ENCODE data around the gene TMEM198.

- TF ChIP-seq, protein P1, sequence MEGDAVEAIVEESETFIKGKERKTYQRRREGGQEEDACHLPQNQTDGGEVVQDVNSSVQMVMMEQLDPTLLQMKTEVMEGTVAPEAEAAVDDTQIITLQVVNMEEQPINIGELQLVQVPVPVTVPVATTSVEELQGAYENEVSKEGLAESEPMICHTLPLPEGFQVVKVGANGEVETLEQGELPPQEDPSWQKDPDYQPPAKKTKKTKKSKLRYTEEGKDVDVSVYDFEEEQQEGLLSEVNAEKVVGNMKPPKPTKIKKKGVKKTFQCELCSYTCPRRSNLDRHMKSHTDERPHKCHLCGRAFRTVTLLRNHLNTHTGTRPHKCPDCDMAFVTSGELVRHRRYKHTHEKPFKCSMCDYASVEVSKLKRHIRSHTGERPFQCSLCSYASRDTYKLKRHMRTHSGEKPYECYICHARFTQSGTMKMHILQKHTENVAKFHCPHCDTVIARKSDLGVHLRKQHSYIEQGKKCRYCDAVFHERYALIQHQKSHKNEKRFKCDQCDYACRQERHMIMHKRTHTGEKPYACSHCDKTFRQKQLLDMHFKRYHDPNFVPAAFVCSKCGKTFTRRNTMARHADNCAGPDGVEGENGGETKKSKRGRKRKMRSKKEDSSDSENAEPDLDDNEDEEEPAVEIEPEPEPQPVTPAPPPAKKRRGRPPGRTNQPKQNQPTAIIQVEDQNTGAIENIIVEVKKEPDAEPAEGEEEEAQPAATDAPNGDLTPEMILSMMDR (conservative IDR thresholded peaks at IDR 0.05 in 1 of 2, IDR thresholded peaks at IDR 0.05 in 1 of 2; ENCODE audit: extremely low read depth in 1 of 2, insufficient read depth in 1 of 2, low read depth in 1 of 2, low read length in 2 of 2) = no peak
- TF ChIP-seq EZH2 (IDR thresholded peaks at IDR 0.05; ENCODE audit: borderline replicate concordance, low read length) = no peak
Measured at GRCh38 chr2:219506153-219506801, 37.6 kb upstream of the TMEM198 start.
